Kidney (tissue), 14 donors: ENCODE measurements around the gene CCL13. TPM values are rescaled to one million over a fixed set of nuclear protein-coding genes. Genes with fewer than 3 reads are reported as not detected.

Experiments
- DNase-seq, 5 donors: peaks; one replicate each; pipeline ENCODE4 v3.0.0-alpha.2; 2013 to 2020
- FAIRE-seq: peaks from 2 replicates; lab custom pipeline; 2012; peaks lifted over from hg19 to GRCh38; lab: Jason Lieb, UNC
- H3K27ac ChIP-seq, 2 donors: one replicate each; pipeline ENCODE4 v1.7.0; 2013; ENCODE audit warnings: low read depth in 2 of 2, low read length in 2 of 2, inconsistent platforms in 1 of 2
- H3K27me3 ChIP-seq: one replicate; pipeline ENCODE4 v1.7.1; 2013; ENCODE audit warnings: low read length, inconsistent platforms; ENCODE audit not compliant: control insufficient read depth, insufficient read depth
- H3K36me3 ChIP-seq, 3 donors: one replicate each; pipeline versions ENCODE4 v1.7.0 to v1.7.1; 2013; ENCODE audit warnings: low read length in 3 of 3, control low read depth in 1 of 3, inconsistent platforms in 1 of 3; ENCODE audit not compliant: insufficient read depth in 3 of 3, control insufficient read depth in 2 of 3
- H3K4me1 ChIP-seq, 3 donors: one replicate each; pipeline versions ENCODE4 v1.7.0 to v1.7.1; 2013; ENCODE audit warnings: low read length in 3 of 3, inconsistent platforms in 1 of 3, low read depth in 1 of 3; ENCODE audit not compliant: control insufficient read depth in 2 of 3, insufficient read depth in 2 of 3
- H3K4me3 ChIP-seq, 3 donors: one replicate each; pipeline versions ENCODE4 v1.7.0 to v1.8.1; 2013; ENCODE audit warnings: low read length in 3 of 3, control low read depth in 1 of 3, inconsistent platforms in 1 of 3
- H3K9ac ChIP-seq, 3 donors: one replicate each; pipeline versions ENCODE4 v1.7.0 to v1.7.1; 2013; ENCODE audit warnings: low read length in 3 of 3, control low read depth in 1 of 3, inconsistent platforms in 1 of 3
- H3K9me3 ChIP-seq, 3 donors: one replicate each; pipeline versions ENCODE4 v1.7.0 to v1.7.1; 2013; ENCODE audit warnings: low read length in 3 of 3, control low read depth in 1 of 3, inconsistent platforms in 1 of 3; ENCODE audit not compliant: control insufficient read depth in 2 of 3, insufficient read depth in 1 of 3
- intact Hi-C: fragments of 100-400 bp; cut with DNase I; formaldehyde crosslinking; loops from one replicate; pipeline ENCODE4 v1.11.1; 2022
- polyA plus RNA-seq: library from polyadenylated mRNA; stranded (reverse); fragments of 350-450 nt; fragmentation: Illumina TruSeq; extraction: RNeasy Lipid Tissue Mini Kit (QIAGEN cat#74804); gene quantifications from one replicate; pipeline ENCODE4 v1.2.3, GENCODE V29; 2014; ENCODE audit warnings: low read depth, low replicate concordance; ENCODE audit not compliant: insufficient read depth
- total RNA-seq: library from RNA; stranded (reverse); fragmentation: NEBNext Ultra II Directional; extraction: Animal tissue kit (Norgen Biotek cat#: 25700); gene quantifications from one replicate; pipeline ENCODE4 v1.2.1, GENCODE V29; 2021
- TF ChIP-seq, protein P1 (sequence below): IDR thresholded peaks from 3 replicates; pipeline ENCODE4 v1.5.1; 2012; ENCODE audit warnings: mild to moderate bottlenecking, moderate library complexity, borderline replicate concordance; ENCODE audit not compliant: insufficient read depth; ENCODE audit errors: extremely low read depth
- donor health status: control.
- donor health status: control.
- donor health status: control.
- donor health status: control.
- donor health status: control.
- donor health status: DM: yes; HTN: yes; CAD: no.
- donor health status: Normal renal cell carcinoma (clear cell type).

Gene CCL13
- total and polyA plus RNA-seq, 2 donors from 2014 or later, result 1.1 TPM; not detected in 1

DNA sequence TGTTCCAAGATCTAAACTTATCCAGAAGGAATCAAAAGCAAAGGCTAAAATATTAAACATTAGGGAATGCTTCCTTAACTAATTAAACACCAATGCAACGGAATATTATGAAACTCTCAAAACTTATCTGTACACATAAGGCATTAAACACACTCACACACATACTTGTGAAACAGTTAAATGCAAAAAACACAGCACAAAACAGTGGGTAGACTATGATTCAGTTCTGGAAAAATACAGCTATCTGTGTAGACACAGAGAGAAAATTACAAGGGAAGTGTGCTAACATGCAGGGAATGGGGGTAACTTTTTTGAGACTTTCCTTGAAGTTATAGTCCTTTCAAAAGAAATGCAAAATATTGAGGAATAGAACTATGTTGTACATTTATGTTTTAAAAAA, 43.4 kb downstream of the CCL13 start:
- no peak for FAIRE-seq
- Histone ChIP-seq H3K4me3 (no peak overlapping the region), H3K27ac (no peak overlapping the region), H3K4me1 (no peaks in the 10 kb centered on the region), H3K9ac (no peak overlapping the region), H3K27me3 (no peaks in the 10 kb centered on the region), H3K9me3 (no peaks in the 10 kb centered on the region), H3K36me3 (no peaks in the 10 kb centered on the region)
- intact Hi-C loops, result no loop called here
- no peak for DNase-seq
- TF ChIP-seq, protein P1, sequence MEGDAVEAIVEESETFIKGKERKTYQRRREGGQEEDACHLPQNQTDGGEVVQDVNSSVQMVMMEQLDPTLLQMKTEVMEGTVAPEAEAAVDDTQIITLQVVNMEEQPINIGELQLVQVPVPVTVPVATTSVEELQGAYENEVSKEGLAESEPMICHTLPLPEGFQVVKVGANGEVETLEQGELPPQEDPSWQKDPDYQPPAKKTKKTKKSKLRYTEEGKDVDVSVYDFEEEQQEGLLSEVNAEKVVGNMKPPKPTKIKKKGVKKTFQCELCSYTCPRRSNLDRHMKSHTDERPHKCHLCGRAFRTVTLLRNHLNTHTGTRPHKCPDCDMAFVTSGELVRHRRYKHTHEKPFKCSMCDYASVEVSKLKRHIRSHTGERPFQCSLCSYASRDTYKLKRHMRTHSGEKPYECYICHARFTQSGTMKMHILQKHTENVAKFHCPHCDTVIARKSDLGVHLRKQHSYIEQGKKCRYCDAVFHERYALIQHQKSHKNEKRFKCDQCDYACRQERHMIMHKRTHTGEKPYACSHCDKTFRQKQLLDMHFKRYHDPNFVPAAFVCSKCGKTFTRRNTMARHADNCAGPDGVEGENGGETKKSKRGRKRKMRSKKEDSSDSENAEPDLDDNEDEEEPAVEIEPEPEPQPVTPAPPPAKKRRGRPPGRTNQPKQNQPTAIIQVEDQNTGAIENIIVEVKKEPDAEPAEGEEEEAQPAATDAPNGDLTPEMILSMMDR, result no peak

DNA sequence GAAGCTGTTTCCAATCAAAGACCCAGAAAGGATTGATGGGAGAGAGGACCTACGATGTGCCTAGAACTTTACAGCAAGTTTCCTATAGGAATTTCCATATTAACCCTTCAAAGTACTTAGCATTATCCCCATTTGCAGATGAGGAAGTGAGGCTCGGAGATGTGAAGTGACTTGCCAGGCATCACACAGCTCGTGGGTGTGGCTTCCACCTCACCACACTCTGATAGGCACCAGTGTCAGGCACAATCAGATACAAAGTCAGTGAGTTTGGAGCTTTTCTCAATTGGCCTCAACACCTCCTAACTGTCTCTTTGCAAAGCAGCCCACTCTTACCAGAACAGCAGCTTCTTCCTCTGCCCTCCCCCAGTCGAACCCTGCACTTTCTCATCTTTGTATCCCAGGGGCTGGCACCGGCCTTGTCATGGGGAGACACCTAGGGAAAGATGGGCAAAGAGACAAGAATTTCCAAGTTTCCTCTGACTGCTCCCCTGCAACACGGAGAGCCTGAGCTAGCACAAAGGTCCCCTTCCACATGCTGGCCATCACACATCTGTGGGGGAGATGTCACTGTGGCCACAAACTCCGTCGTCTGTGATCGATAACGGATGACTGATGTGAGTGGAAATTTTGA, 44.1 kb downstream of the CCL13 start:
- no peak for FAIRE-seq
- intact Hi-C loops, result no loop called here
- H3K9me3 ChIP-seq, result no peaks in the 10 kb centered on the region

DNA sequence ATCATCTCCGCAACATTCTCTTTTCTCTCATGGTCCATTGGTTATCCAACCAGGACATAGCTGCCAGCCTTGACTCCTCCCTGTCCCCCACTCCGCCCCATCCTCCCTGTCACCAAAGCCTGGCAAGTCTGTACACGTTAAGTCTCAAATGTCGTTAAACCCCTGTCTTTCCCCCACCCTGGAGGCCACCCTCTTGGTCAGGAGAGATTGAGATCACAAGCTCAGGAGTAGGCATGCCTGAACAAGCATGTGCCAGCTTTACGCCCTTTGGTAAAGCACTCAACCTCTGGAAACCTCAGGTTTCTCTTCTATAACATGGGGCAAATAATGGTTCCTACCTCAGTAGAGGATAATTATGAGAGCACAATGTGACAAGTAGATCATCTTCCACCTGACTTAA, 44.9 kb downstream of the CCL13 start:
- Histone ChIP-seq H3K4me3 (no peak overlapping the region), H3K9me3 (no peaks in the 10 kb centered on the region), H3K27ac (no peak overlapping the region), H3K36me3 (no peaks in the 10 kb centered on the region), H3K27me3 (no peaks in the 10 kb centered on the region), H3K9ac (no peak overlapping the region), H3K4me1 (no peaks in the 10 kb centered on the region)
- no peak for DNase-seq
- TF ChIP-seq, protein P1, result no peak
- intact Hi-C loops, result no loop called here
- no peak for FAIRE-seq

More for the DNA sequence above, 44.1 kb downstream of the CCL13 start:
- no peaks in the 10 kb centered on the region for H3K4me1 ChIP-seq
- H3K4me3 ChIP-seq, result no peak overlapping the region
- DNase-seq, result no peak
- H3K36me3 ChIP-seq, result no peaks in the 10 kb centered on the region
- H3K27ac ChIP-seq, result no peak overlapping the region
- H3K9ac ChIP-seq, result no peak overlapping the region
- H3K27me3 ChIP-seq, result no peaks in the 10 kb centered on the region
- TF ChIP-seq, protein P1, result no peak

DNA sequence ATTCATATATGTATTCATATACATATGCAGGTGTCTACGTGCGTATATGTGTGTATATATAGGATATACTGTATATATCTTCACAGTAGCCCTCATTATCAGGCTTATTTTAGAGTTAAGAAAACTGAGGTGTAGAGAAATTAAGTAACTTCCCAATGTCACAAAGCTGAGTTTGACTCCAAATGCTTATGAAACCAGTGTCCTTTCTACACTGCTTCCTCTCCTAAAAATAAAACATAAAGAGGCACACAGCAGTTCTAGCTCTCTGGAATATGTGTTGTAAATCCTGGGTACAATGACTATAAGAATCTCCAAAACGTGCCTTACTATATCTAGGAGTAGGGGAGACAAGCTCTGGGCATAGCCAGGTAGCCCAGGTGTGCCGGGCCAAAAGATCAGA, 46.7 kb downstream of the CCL13 start:
- Histone ChIP-seq H3K9ac (no peak overlapping the region), H3K4me3 (no peak overlapping the region), H3K27me3 (no peaks in the 10 kb centered on the region), H3K27ac (no peak overlapping the region), H3K9me3 (no peaks in the 10 kb centered on the region), H3K36me3 (no peaks in the 10 kb centered on the region), H3K4me1 (no peaks in the 10 kb centered on the region)
- no peak for FAIRE-seq
- intact Hi-C loops, result no loop called here
- DNase-seq, result no peak
- TF ChIP-seq, protein P1, result no peak
